Peyer's patch (tissue), 4 donors: ENCODE measurements around the gene ELMOD3. TPM values are rescaled to one million over a fixed set of nuclear protein-coding genes. Genes with fewer than 3 reads are reported as not detected.

Experiments used
- DNase-seq, 3 donors: peaks; one replicate each; pipeline ENCODE4 v3.0.0-alpha.2; 2017 to 2019
- H3K27ac ChIP-seq, 4 donors: fragments of 200-600 bp; sonication (generic); one replicate each; pipeline ENCODE4 v1.5.1; 2016 to 2019
- H3K27me3 ChIP-seq, 2 donors: fragments of 200-600 bp; sonication (generic); one replicate each; pipeline ENCODE4 v1.5.1; 2019
- H3K36me3 ChIP-seq, 3 donors: fragments of 200-600 bp; sonication (generic); one replicate each; pipeline ENCODE4 v1.5.1; 2016 to 2019
- H3K4me1 ChIP-seq, 4 donors: fragments of 200-600 bp; sonication (generic); one replicate each; pipeline ENCODE4 v1.5.1; 2016 to 2019
- H3K4me3 ChIP-seq, 4 donors: fragments of 200-600 bp; sonication (generic); 1 replicate in 3 of 4; 2 replicates in 1 of 4; pipeline ENCODE4 v1.5.1; 2016 to 2019; ENCODE audit warnings: mild to moderate bottlenecking in 1 of 4
- H3K9me3 ChIP-seq, 4 donors: fragments of 200-600 bp; sonication (generic); one replicate each; pipeline ENCODE4 v1.5.1; 2016 to 2019; ENCODE audit warnings: mild to moderate bottlenecking in 1 of 4
- POLR2A ChIP-seq, 2 donors: fragments of 450-650 bp; IDR thresholded peaks; one replicate each; pipeline ENCODE4 v1.5.1; 2017; ENCODE audit warnings: antibody characterized with exemption in 2 of 2, mild to moderate bottlenecking in 2 of 2, moderate library complexity in 2 of 2
- total RNA-seq, 4 donors: library from RNA; depleted of rRNA; stranded (reverse); fragments of >200 nt; gene quantifications; one replicate each; pipeline ENCODE4 v1.1.0, GENCODE V29; 2016
- TF ChIP-seq, protein P1 (sequence below), 6 experiments: fragments of 450-650 bp in 4 of 6; fragments of 200-600 bp in 2 of 6; sonication (generic) in 1 of 6; IDR thresholded peaks; one replicate each; pipeline ENCODE4 v1.5.1; 2017 to 2019; ENCODE audit warnings: antibody characterized with exemption in 6 of 6, mild to moderate bottlenecking in 3 of 6, moderate library complexity in 1 of 6

The ELMOD3 gene
- total RNA-seq, 4 donors from 2014 or later: 28.1 to 49.4 (median 45.8) TPM

DNA sequence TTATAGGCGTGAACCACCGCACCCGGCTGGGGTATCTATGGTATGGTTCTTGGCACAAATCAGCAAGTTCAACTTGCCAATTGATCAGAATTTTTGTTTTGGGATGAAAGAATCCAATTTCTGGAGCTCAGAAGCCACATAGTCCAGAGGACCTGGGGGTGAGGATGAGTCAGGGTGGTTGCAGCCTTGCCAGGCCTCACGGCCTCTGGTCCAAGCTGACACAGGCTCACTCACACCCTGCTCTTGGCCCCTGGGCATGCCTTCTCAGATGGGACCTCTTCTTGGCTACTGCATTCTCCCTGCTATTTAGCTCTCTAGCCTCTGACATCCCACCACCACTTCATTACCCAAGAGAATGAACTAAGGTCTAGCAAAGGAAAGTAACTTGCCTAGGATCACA lies 39.3 kb downstream of the ELMOD3 start:
- Histone ChIP-seq H3K27me3 (no peaks in the 10 kb centered on the region), H3K36me3 (peaks cover 0 to 35% (median 0%) of the 10 kb centered on the region in 3 donors), H3K9me3 (no peaks in the 10 kb centered on the region), H3K27ac (no peak overlapping the region), H3K4me1 (no peaks in the 10 kb centered on the region), H3K4me3 (no peak overlapping the region)
- DNase-seq: peak in 2 of 3 donors; percentile 33 to 38
- TF ChIP-seq, protein P1, sequence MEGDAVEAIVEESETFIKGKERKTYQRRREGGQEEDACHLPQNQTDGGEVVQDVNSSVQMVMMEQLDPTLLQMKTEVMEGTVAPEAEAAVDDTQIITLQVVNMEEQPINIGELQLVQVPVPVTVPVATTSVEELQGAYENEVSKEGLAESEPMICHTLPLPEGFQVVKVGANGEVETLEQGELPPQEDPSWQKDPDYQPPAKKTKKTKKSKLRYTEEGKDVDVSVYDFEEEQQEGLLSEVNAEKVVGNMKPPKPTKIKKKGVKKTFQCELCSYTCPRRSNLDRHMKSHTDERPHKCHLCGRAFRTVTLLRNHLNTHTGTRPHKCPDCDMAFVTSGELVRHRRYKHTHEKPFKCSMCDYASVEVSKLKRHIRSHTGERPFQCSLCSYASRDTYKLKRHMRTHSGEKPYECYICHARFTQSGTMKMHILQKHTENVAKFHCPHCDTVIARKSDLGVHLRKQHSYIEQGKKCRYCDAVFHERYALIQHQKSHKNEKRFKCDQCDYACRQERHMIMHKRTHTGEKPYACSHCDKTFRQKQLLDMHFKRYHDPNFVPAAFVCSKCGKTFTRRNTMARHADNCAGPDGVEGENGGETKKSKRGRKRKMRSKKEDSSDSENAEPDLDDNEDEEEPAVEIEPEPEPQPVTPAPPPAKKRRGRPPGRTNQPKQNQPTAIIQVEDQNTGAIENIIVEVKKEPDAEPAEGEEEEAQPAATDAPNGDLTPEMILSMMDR (IDR thresholded peaks at IDR 0.05): no peak
- no peak for TF ChIP-seq POLR2A (IDR thresholded peaks at IDR 0.05)

- H3K4me3 ChIP-seq: no peak overlapping the region
- no peaks in the 10 kb centered on the region for H3K27me3 ChIP-seq
- no peaks in the 10 kb centered on the region for H3K4me1 ChIP-seq
- H3K36me3 ChIP-seq: peaks cover 0 to 30% (median 0%) of the 10 kb centered on the region in 3 donors
- TF ChIP-seq, protein P1 (IDR thresholded peaks at IDR 0.05): no peak
- no peak for TF ChIP-seq POLR2A (IDR thresholded peaks at IDR 0.05)
- peak in 2 of 3 donors; percentile 40 to 45 for DNase-seq
- no peak overlapping the region for H3K27ac ChIP-seq
- no peaks in the 10 kb centered on the region for H3K9me3 ChIP-seq
Measured at GRCh38 chr2:85394261-85394681, 39.7 kb downstream of the ELMOD3 start.

DNA sequence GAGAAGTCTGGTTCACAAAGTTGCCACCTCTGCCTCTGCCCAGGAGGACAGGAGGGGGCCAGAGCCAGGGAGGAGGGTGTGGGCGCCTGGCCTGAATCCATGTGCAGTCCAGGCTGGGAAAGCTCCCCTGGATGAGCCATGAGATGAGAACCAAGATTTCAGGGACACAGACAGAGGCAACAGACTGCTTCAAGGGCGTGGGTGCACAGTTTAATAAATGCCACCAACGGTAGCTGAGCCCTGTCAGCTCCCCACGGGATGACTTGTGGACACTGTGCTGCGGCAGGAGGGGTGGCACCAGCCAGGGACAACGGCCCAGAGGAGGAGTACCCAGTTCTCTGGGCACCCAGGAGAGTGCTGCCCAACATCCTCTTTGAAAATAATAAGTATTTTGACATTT lies 40.4 kb downstream of the ELMOD3 start:
- no peaks in the 10 kb centered on the region for H3K4me1 ChIP-seq
- peaks cover 0 to 23% (median 0%) of the 10 kb centered on the region in 3 donors for H3K36me3 ChIP-seq
- no peaks in the 10 kb centered on the region for H3K27me3 ChIP-seq
- no peak for TF ChIP-seq POLR2A (IDR thresholded peaks at IDR 0.05)
- TF ChIP-seq, protein P1 (IDR thresholded peaks at IDR 0.05): no peak
- no peak overlapping the region for H3K4me3 ChIP-seq
- peak in 2 of 3 donors; percentile 29 to 36 for DNase-seq
- no peaks in the 10 kb centered on the region for H3K9me3 ChIP-seq
- no peak overlapping the region for H3K27ac ChIP-seq

- H3K27me3 ChIP-seq: no peaks in the 10 kb centered on the region
- no peak overlapping the region for H3K4me3 ChIP-seq
- H3K36me3 ChIP-seq: peaks cover 0 to 22% (median 0%) of the 10 kb centered on the region in 3 donors
- peak overlapping the region in 1 of 4 donors; percentile 26 for H3K27ac ChIP-seq
- no peak for TF ChIP-seq POLR2A (IDR thresholded peaks at IDR 0.05)
- TF ChIP-seq, protein P1 (IDR thresholded peaks at IDR 0.05): no peak
- H3K4me1 ChIP-seq: no peaks in the 10 kb centered on the region
- H3K9me3 ChIP-seq: no peaks in the 10 kb centered on the region
- DNase-seq: peak in 1 of 3 donors; percentile 17
Measured at GRCh38 chr2:85395912-85396475, 41.4 kb downstream of the ELMOD3 start.

GRCh38 chr2:85396531-85397470 lies 42.2 kb downstream of the ELMOD3 start:
- Histone ChIP-seq H3K4me3 (no peak overlapping the region), H3K36me3 (peaks cover 0 to 29% (median 0%) of the 10 kb centered on the region in 3 donors), H3K9me3 (no peaks in the 10 kb centered on the region), H3K27ac (peak overlapping the region in 1 of 4 donors; percentile 26), H3K27me3 (no peaks in the 10 kb centered on the region), H3K4me1 (no peaks in the 10 kb centered on the region)
- peak in 2 of 3 donors; percentile 6 to 15 for DNase-seq
- no peak for TF ChIP-seq POLR2A (IDR thresholded peaks at IDR 0.05)
- TF ChIP-seq, protein P1 (IDR thresholded peaks at IDR 0.05): no peak
